KG1 (cell line): Measurements from ENCODE around the gene KDM2B.
A peak's percentile ranks its signal among the peaks of the same experiment; 100 is the strongest.
"Not testable (repeated sequence)": the region's sequence is repeated elsewhere in the genome, so short reads cannot be mapped to it uniquely, and the experiment has no call there.

Experiments used
- DNase-seq: peaks from one replicate; lab custom pipeline; 2025; lab: John Stamatoyannopoulos, UW

Gene KDM2B

GRCh38 chr12:121584885-121585284 lies 4.1 kb upstream of the KDM2B start:
- not testable (repeated sequence) for DNase-seq

GRCh38 chr12:121583334-121583661 lies 2.5 kb upstream of the KDM2B start:
- not testable (repeated sequence) for DNase-seq

GRCh38 chr12:121582583-121583333 lies 1.9 kb upstream of the KDM2B start:
- no peak for DNase-seq

- DNase-seq: peak; percentile 35
These were observed 1.0 kb upstream of the KDM2B start for GRCh38 chr12:121581686-121582429.

- peak; percentile 77 for DNase-seq
These were observed 598 bp downstream of the KDM2B start for GRCh38 chr12:121579981-121580868.

- DNase-seq: no peak
These were observed 1.5 kb downstream of the KDM2B start for GRCh38 chr12:121579190-121579791.

- DNase-seq: no peak
These were observed 2.3 kb downstream of the KDM2B start for GRCh38 chr12:121578230-121579189.

GRCh38 chr12:121577443-121578180 lies 3.2 kb downstream of the KDM2B start:
- DNase-seq: no peak

- no peak for DNase-seq
These were observed 3.9 kb downstream of the KDM2B start for GRCh38 chr12:121576851-121577391.

GRCh38 chr12:121575952-121576625 lies 4.7 kb downstream of the KDM2B start:
- no peak for DNase-seq

GRCh38 chr12:121575051-121575450 lies 5.8 kb downstream of the KDM2B start:
- DNase-seq: no peak

GRCh38 chr12:121574025-121574424 lies 6.8 kb downstream of the KDM2B start:
- DNase-seq: no peak

- DNase-seq: no peak
These were observed 8.9 kb downstream of the KDM2B start for GRCh38 chr12:121571920-121572319.

- DNase-seq: no peak
These were observed 10.1 kb downstream of the KDM2B start for GRCh38 chr12:121570467-121571283.

GRCh38 chr12:121568971-121569751 lies 11.7 kb downstream of the KDM2B start:
- no peak for DNase-seq

GRCh38 chr12:121568518-121568917 lies 12.3 kb downstream of the KDM2B start:
- no peak for DNase-seq

GRCh38 chr12:121565076-121565475 lies 15.7 kb downstream of the KDM2B start:
- DNase-seq: no peak

- no peak for DNase-seq
These were observed 18.3 kb downstream of the KDM2B start for GRCh38 chr12:121562488-121562887.
